Activated CD4-positive, CD25-positive, alpha-beta regulatory T cell (primary cell): Measurements from ENCODE around the gene HCN2.
"Not testable (repeated sequence)": the region's sequence is repeated elsewhere in the genome, so short reads cannot be mapped to it uniquely, and the experiment has no call there.

Experiments
- DNase-seq, 4 experiments: peaks; one replicate each; lab custom pipeline; 2025; lab: John Stamatoyannopoulos, UW

HCN2 gene

GRCh38 chr19:585551-586110, 4.0 kb upstream of the HCN2 start:
- no peak for DNase-seq

GRCh38 chr19:588093-588740, 1.5 kb upstream of the HCN2 start:
- peak in 1 of 4 experiments; percentile 22 for DNase-seq

- no peak for DNase-seq
Measured at GRCh38 chr19:588741-589692, 664 bp upstream of the HCN2 start.

GRCh38 chr19:590396-590745, 690 bp downstream of the HCN2 start:
- no peak for DNase-seq

GRCh38 chr19:590750-591098, 1.0 kb downstream of the HCN2 start:
- no peak for DNase-seq

GRCh38 chr19:591099-591958, 1.6 kb downstream of the HCN2 start:
- DNase-seq, result no peak

GRCh38 chr19:592101-592500, 2.4 kb downstream of the HCN2 start:
- no peak for DNase-seq

- DNase-seq, result no peak
Measured at GRCh38 chr19:593055-593454, 3.4 kb downstream of the HCN2 start.

GRCh38 chr19:593505-593904, 3.8 kb downstream of the HCN2 start:
- no peak for DNase-seq

GRCh38 chr19:594265-594870, 4.7 kb downstream of the HCN2 start:
- DNase-seq, result no peak

- no peak for DNase-seq
Measured at GRCh38 chr19:595326-596262, 5.9 kb downstream of the HCN2 start.

- no peak for DNase-seq
Measured at GRCh38 chr19:596263-596655, 6.6 kb downstream of the HCN2 start.

GRCh38 chr19:597406-598315, 8.0 kb downstream of the HCN2 start:
- no peak for DNase-seq

GRCh38 chr19:601310-601709, 11.6 kb downstream of the HCN2 start:
- no peak for DNase-seq

GRCh38 chr19:601790-602189, 12.1 kb downstream of the HCN2 start:
- no peak for DNase-seq

GRCh38 chr19:602391-603301, 13.0 kb downstream of the HCN2 start:
- DNase-seq, result no peak

- DNase-seq, result not testable (repeated sequence)
Measured at GRCh38 chr19:603302-603639, 13.6 kb downstream of the HCN2 start.

- not testable (repeated sequence) for DNase-seq
Measured at GRCh38 chr19:603779-604178, 14.1 kb downstream of the HCN2 start.

GRCh38 chr19:604355-604754, 14.7 kb downstream of the HCN2 start:
- DNase-seq, result peak in 1 of 4 experiments; percentile 16
